Measurements from ENCODE around the gene TEX53.
A peak's percentile ranks its signal among the peaks of the same experiment; 100 is the strongest.

Gene TEX53

DNA sequence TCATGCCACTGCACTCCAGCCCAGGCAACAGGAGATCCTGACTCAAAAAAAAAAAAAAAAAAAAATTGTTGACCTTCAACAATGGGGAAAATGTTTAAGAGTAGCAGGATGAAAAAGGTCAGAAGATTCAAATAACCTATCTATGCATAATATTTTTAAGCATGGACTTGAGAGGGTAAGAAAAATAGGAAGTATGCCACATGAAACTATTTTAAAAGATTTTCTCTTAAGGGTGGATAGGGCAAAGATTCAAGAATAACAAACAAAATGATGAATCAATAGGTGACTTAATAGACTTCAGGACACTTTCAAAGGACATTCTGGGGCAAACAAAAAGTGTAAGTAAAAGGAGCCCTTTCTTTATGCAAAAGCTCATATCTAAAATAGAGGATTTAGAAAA, 21.2 kb upstream of the TEX53 start:
- peak; percentile 34 for DNase-seq

DNA sequence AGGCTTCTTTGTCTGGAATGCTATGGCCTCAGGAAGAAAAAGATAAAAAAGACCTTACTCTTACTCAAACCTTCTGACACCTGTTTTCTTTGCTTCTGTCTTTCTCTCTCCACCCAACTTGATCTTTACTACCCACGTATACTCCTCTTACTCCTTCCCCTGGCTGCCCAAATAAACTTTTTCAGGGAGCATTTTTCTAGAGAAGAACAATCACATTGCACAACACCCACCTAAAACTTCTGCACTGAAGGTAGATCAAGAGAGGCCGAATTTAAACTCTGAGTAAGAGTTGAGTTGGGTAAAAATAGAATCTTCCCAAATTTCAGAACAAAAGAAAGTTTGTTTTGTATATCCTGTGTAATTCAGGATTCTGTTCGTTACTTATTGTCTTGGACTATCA, 20.5 kb upstream of the TEX53 start:
- DNase-seq = no peak

DNA sequence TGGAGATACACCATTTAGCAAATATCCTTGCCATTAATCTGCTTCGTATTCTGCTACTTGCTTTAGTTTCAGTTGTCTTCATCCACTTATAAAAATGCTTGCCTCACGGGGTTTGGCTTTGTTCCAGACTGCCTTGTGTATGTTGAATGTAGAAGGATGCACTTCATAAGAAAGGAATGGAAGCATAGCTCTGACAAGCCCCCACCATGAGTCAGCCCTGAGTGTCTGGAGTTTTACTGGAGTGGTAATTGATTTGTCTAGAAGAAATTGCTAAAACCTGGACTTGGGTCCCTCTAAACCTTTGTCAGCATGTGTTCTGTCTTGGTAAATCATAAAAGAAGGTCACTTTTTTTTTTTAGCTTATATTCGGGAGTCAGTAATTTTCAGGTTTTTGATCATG, 19.8 kb upstream of the TEX53 start:
- peak; percentile 100 for DNase-seq

DNA sequence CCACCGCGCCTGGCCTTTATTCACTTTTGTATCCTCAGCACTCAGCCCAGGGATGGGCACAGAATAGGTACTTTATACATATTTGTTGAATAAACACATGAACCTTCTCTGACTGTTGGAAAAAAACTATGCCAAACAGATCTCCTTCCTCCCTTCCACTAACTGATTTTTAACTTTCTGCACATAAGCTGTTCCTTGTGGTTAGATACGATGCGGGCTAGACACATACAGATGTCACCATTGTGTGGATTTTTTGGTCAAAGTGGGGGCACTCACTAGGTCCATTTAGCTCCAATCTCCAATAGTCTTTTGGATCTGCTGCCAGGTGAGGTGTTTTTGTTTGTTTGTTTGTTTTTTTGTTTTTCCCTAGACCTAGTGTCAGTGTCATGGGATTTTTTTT, 19.3 kb upstream of the TEX53 start:
- DNase-seq = no peak

DNA sequence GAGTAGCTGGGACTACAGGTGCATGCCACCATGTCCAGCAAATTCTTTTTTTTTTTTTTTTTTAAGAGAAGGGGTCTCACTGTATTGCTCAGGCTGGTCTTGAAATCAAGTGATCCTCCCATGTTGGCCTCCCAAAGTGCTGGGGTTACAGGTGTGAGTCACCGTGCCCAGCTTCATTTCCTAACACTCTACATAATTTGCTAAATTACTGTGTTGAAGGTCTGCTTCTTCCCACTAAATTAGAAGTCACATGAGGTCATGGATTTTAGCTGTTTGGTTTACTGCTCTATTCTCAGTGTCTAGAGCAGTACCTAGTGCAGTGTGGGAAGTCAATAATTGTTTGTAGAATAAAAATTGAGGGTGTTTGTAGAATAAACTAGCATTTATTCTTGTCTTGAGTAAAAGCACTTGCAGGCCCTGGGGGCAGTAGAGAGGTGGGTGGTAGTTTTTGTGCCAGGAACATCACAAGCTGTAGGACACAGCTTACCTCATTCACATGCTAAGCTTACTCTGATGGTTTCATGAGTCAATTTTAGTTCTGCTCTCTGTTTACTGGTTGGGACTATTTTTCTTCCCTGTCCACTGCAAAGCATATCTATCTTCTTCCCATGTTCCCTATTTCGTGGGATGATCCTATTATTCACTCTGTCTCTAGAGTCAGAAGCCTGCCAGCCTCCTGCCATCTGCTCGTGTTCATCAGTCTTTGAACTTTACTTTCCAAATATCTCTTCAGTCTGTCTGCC, 17.4 kb upstream of the TEX53 start:
- no peak for DNase-seq

DNA sequence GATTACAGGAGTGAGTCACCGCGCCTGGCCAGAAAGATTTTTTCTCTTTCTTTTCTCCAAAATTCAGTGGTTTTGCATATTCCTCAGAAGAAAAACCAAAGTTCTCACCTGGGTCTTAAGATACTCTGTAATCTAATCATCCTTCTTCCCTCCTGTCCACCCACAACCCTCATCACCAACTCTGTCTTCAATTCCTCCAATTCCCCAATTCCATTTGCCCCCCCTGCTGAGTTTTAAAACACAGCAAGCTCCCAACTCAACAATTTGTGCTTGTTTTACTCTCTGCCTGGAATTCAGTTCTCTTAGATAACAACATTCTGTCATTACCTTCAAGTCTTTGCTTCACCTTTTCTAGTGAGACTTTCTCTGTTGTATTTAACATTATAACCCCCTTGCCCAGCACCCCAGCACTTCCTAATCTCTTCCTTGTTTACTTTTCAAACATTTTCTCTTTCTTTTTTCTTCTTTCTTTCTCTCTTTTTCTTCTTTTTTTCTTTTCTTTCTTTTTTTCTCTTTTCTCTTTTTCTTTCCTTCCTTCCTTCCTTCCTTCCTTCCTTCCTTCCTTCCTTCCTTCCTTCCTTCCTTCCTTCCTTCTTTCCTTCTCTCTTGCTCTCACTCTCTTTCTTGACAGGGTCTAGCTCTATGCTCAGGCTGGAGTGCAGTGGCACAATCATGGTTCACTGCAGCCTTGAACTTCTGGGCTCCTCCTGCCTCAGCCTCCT, 16.6 kb upstream of the TEX53 start:
- DNase-seq = no peak

DNA sequence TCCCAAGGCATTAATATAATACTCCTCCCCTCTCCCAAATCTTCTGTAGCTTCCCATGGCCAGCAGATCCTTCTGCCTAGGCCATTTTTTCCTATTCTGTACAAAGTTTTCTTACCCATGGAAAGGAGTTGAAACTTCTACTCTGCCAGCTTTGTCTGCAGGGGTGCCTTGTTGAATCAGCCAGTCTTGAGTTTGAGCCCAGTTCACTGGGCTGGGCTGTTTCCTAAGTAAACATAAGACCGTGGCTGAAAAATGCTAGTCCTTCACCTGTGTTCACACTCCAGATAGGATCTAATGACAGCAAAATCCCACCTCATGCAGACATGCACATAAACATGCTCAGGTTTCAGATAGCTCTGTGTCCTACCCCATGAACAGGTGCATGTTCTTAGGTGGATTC, 14.0 kb upstream of the TEX53 start:
- no peak for DNase-seq

DNA sequence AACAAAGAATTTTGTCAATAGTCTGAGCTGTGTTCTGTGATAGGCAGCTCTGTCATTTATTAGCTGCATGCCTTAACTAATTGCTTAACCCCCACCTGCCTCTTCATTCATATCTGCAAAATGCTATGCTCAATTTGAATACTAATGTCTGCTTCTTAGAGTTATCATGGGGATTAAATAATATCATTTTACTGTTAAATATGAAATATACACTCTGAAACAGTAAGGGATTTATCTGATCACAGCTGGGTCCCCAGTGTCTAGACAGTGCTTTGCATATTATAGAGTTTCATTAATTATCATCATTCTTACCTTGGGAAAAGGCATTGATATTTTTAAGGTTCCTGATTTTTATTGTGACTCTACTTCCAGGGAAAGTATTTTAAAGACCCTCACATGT, 12.4 kb upstream of the TEX53 start:
- DNase-seq = no peak

DNA sequence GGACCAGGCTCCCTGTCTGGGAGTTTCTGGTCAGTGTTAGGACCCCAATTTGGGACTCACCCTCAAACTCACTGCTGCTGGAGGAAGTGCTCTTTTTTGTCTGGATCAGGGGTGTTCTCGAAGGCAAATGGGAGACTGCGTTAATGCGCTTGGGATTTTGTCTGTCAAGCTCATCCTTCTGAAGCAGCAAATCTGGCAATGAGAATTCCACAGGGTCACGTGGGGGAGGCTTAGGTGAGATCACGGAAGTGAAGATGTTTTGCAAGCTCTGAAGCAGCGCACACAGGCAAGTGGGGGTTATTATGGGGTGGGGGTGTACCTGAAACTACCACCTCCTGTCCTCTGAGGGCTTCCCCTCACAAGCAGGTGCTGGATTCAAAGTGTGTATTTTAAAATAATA, 10.5 kb upstream of the TEX53 start:
- no peak for DNase-seq

DNA sequence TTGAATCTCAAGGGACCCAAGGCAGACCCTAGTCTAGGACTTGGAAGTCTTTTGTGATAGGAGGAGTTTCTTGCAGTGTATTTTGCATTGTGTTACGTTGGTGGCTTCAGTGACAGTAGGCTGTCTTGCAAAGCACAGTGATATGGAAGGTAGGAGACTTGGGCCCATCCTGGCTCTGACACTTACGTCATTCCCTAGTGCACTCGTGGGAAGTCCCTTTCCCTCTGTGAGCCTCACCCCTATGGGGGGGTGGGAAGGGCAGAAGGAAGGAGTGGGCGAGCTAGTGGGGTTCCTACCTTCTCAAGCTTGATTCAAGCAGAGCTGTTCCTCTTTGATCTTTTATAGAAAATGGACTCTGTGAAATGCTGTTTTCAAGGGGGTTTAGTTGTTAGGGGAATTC, 9.2 kb upstream of the TEX53 start:
- DNase-seq = no peak

DNA sequence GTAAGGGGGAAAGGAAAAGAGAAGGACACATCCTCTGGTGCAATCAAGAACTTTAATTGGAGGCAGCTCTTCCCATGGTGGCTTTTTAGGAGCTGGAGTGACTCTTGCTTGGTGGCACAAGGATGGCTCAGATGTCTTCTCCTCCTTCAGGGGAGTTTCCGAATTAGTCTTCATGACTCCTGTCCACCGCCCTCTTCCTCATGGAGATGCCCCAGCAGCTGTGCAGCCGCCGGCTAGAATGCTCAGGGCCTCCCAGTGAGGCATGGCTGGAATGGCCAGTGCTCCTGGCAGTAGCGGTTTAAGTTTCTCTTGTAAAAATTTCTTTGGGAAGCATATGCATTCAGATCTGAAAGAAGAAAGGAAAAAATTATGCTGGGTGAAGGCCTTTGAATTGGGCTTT, 8.8 kb upstream of the TEX53 start:
- DNase-seq = no peak

DNA sequence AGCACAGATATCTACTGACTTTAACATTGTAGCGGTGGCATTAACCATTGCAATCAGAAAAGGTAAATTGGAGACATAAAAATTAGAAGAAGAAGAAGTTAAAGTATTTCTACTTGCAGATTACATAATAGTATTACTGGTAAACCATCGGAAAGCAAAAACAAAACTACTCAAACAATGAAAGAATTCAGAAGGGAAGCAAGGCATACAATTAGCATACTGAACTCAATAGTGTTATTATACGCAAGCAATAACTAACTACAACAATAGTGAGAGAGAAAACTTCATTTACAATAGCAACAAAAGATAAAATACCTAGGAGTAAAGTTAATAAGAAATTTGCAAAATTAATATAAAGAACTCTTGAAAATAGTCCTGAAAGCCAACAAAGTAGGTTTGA, 6.6 kb upstream of the TEX53 start:
- DNase-seq = no peak

DNA sequence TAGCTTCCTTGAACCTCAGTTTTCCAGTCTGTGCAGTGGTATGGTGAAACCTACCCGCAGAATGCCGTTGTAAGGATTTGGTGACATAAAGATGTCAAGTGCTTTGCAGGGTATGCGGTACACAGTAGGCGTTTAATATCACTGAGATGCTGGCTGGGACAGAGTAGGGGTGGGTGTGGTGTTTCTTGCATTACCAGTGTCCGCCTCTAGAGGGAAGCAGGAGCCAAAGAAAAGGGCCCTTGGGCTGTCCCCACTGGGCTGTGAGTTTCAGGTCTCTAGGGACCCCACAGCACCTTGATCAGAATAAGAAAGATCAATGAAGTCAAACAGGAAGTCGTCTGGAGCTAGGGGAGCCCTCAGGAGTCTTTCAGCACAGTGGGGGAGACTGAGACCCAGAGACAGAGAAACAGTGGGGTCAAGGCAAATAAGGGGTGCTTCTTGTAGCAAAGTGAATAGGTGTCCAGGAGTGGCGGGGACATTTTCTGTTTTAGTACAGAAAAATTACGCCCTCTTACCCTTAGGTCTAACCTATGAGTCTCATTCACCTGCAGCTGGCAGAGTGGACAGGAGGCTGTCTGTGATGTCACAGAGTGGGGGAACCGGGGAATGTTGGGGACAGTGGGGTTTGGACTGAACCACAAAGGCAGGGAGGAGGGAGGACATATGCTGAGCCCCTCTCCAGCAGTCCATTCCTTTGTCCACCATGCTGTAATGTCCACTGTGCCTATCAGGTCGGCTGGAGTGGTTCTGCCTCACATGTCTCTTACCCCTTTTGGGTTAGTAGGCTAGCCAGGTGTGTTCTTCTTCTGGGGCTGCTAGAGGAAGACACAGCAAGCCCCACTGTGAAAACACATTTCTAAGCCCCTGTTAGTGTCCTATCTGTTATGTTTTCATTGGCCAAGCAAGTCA, 4.7 kb upstream of the TEX53 start:
- DNase-seq = peak; percentile 47

DNA sequence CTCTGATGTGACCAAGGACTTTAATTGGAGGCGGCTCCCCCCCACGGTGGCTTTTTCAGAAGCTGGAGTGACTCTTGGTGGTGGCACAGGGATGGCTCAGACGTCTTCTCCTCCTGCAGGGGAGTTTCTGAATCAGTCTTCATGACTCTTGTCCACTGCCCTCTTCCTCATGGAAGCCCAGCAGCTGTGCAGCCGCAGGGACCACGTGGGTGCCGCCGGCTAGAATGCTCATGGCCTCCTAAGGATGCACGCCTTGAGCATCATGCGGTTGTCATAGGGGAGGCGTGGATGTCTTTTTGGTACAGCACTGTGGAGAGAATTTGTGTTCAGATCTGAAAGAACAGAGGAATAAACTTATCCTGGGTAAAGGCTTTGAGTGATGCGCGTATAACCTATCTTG, 1.3 kb downstream of the TEX53 start:
- DNase-seq = no peak

DNA sequence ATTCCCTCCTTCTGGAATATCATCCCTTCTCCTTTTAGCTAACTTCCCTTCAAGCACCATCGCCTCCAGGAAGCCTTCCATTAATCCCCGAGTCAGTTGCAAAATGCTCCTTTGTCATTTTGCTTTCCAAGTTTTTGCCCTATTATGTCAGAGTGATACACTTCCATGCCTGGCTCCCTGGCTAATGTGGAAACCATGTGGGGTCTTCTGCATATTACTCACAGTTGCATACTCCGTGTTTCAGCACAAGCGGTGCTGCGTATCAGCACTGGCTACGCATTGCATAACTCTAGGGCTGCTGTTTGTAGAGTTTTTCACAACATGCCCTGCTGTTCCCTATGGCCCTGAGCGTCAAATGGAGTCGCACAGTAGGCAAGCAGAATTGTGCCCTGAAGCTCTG, 1.9 kb downstream of the TEX53 start:
- peak; percentile 77 for DNase-seq

DNA sequence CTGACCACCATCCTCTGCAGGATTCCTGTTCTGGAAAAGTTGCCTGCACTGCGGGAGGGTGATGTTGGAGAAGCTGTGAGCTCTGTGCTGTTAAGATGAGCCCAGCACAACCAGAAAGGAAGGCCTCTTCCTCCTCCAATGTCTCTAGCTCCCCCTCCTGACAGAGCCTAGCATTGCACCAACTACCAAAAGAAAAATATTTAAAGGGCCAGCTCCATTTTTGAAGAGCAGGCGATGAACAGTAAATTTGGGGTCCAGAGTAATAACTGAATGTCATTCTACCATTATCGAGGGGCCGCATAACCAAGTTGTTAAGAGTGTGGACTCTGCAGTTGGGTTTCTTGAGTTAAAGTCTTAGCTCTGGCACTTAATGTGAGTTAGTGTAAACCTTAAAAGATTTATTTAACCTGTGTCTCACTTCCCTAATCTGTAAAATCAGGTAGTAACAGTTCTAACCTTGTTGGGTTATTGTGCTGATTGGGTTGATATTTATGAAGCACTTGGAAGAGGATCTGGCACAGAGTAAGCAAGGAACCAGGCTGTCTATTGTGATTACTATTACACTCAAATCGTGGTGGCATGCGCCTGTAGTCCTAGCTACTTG, 3.9 kb downstream of the TEX53 start:
- DNase-seq = peak; percentile 77

DNA sequence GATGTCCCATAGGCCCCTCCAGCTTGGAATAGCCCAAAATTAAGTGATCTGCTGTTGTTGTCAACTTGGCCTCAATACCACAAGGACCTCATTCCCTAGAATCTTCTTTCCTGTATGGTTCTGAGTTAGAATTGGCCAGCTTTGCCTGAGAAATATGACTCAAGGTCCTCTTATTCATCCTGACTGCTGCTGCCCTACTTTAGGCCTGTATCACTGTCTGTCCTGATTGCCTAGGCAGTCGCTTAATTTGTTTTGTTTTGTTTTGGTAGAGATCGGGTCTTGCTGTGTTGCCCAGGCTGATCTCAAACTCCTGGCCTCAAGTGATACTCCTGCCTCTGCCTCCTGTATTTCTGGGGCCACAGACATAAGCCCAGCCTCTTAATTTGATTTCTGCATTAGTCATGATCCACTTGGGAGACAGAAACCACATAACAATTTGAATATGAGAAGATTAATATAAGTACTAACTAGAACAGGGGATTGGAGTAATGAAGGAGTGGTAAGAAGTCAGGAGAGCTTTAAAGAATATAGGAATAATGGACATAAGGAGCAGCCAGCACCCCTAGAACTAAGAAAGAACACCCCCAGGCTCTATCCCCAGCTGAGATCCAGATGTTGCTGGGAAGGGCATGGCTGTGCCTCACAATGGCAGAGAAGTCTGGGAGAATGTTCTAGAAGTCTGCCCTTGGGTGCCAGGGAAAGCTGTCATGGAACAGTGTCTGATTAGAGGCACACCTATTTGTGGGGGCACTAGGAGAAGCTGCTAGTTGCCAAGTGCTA, 4.6 kb downstream of the TEX53 start:
- DNase-seq = peak; percentile 23

DNA sequence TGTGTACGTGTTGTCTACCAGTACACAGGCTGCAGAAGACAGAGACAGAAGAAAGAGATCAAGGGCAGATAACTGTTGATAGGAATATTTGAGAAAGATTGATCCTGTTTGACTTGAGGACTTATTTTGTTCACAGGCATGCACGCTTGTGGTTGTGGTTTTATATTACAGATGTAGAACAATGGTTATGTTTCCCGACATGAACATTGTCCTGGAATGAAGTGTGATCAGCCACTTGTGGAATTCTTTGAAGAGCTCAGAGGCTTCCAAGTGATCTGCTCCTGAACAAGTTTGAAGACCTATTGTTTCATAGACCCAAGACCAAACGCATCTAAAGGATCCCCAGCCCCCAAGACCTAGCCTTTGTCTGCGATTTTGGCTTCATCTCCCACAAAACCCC, 13.7 kb downstream of the TEX53 start:
- DNase-seq = no peak

DNA sequence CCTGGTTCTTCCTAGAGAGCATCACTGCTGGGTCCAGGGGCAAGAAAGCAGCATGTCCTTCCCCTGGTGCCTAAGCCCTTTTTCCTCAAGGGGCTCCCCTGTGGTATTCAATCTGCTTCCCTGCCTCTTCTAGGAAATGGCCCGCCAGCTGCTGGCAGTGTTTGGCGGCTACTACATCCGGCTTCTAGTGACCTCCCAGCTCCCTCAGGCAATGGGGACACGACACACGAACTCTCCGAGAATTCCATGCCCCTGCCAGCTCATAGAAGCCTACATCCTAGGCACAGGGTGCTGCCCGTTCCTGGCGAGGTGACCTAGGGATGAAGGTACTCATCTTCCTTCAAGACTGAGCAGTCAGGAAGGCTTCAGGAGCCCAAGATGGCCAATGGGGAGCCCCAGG, 14.6 kb downstream of the TEX53 start:
- DNase-seq = no peak

DNA sequence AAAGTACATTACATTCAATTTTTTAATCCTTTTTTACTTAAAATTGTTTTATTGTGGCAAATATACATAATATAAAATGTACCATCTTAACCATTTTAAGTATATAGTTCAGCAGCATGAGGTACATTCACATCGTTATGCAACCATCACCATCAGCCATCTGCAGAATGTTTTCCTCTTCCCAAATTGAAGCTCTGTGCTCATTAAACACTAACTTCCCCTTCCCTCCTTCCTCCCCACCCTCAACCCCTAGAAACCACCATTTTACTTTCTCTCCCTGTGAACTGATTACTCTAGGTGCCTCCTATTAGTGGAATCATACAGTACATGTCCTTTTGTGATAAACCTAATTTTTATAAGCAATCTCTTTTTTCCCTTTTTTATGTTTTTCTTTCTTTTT, 15.6 kb downstream of the TEX53 start:
- DNase-seq = no peak

DNA sequence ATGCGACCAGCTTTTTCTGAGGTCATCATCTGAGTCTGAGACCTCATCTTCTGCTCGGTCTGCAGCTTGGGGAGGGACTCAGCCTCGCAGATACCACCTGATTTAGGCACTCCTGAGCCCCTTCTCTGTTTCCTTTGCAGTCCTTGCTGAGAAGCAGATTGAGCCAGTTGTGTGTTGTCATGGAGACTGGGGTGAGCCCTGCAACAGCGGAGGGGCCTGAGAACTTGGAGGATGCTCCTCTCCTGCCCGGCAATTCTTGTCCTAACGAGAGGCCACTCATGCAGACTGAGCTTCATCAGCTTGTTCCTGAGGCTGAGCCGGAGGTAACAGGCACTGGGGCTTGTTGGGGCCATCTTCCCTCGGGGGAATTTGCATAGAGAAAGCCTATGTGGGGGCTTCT, 19.2 kb downstream of the TEX53 start:
- no peak for DNase-seq

DNA sequence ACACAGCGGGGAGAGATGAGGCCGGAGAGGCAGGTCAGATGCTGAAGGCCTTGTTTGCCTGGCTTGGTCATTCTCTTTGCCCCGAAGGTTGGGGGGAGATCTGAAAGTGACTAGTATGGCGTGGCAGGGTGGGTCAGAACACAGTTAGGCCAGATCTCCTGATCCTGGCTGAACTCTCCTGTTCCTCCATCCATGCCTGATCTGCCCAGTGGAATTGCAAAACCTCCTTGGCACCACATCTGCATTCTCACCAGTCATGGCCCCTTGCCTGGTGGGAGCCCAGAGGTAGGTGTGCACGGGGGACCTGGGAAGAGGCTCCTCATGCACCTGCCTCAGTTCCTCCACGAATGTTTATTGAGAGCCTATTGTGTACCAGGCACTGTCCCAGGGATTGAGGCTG, 23.2 kb downstream of the TEX53 start:
- DNase-seq = no peak
